ENCODE measurements around the gene COL28A1.
"Not testable (repeated sequence)": the region's sequence is repeated elsewhere in the genome, so short reads cannot be mapped to it uniquely, and the experiment has no call there.

Gene COL28A1

DNA sequence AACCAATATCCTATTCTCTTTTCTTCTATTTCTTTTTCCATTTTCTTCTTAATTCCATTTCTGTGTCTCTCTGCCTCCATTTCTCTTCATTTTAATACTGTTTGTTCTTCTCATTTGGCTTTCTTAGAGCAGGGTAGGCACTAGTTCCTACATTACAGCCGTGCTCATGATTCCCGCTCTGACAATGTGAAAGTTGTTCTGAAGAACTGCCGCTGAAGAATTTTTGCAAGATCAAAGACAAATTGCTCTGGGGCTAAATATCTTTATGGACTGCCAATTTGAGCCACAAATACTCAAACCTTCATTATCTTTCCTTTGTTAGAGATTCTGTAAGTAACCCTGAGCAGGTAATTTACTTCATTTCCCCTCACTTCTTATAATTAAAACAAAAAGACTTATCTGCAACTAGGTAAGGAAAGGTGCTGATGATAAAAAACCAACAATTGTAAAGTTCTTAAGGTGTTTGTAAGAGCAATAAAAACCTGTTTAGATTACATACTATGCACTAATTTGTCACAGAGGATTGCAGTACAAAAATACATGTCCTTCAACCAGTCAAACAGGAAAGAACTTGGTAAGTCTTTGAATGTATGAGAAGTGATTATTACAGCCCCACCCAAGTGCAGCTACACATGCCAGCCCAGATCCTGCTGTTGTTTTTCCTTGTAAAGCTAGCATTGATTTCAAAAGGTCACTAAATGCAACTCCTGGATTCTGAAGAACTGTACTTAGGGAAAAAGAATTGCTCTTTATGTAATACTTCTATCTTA, 127.5 kb downstream of the COL28A1 start:
- DNase-seq, result no peak

GRCh38 chr7:7405461-7405860, 130.2 kb downstream of the COL28A1 start:
- no peak for DNase-seq

DNA sequence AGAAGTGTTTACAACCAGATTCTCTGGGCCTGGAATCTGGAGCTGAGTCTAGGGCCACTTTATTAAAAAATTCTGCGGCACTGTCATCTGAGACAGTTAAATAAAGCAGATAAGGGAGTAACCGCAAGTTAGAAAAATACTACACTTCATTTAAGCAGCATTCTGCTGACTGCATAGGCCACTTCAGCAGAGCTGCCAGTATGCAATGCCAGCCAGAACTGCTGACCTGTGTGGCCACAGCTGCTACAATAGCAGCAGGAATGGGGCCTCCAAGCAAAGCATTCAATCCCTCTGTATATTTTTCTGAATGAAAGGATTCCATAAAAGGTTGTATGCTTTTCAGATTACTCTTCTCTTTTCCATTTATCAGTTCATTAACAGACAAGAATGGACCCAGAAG, 136.0 kb downstream of the COL28A1 start:
- no peak for DNase-seq

- no peak for DNase-seq
These were observed 139.9 kb downstream of the COL28A1 start for GRCh38 chr7:7395785-7396184.

- DNase-seq, result not testable (repeated sequence)
These were observed 147.5 kb downstream of the COL28A1 start for GRCh38 chr7:7388164-7388563.

- no peak for DNase-seq
These were observed 150.3 kb downstream of the COL28A1 start for GRCh38 chr7:7385421-7385820.

GRCh38 chr7:7384228-7384627, 151.4 kb downstream of the COL28A1 start:
- DNase-seq, result no peak

DNA sequence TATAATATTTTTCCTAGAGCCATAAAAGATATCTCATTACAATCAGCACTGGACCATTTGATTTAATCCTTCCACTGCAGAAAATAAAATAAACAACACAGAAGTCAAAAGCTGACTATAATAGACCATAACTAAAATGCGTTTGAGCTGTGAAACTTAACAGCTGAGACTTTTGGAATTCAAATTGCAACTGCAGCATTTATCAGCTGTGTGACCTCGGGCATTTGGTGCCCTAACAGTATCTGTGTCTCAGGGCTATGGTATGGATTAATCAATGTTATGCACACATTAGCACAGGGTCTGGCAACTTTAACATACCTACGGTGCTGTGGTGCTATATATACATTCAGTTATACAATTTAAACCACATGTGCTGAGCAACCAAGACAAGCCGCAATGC, 160.1 kb downstream of the COL28A1 start:
- DNase-seq, result no peak

DNA sequence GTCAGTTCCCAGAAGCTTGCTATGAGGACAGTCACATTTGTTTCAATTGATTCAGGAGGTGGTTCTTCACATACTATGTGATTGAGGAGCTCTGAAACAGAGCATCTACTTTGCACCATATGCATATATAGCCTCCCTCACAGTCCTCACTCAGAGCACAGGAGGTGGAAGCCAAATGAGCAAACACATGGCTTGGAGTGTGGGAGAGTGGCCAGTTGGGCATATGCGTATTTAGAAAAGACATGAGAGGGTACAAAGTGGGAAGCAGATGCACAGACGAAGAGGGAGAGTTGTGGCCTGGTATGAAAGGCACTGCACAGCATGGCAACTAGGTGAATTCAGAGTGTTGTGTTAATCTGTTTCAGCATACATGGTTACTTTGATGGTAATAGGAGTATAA, 165.6 kb downstream of the COL28A1 start:
- no peak for DNase-seq

- DNase-seq, result no peak
These were observed 166.5 kb downstream of the COL28A1 start for GRCh38 chr7:7369134-7369533.

GRCh38 chr7:7354674-7355073, 181.0 kb downstream of the COL28A1 start:
- no peak for DNase-seq

DNA sequence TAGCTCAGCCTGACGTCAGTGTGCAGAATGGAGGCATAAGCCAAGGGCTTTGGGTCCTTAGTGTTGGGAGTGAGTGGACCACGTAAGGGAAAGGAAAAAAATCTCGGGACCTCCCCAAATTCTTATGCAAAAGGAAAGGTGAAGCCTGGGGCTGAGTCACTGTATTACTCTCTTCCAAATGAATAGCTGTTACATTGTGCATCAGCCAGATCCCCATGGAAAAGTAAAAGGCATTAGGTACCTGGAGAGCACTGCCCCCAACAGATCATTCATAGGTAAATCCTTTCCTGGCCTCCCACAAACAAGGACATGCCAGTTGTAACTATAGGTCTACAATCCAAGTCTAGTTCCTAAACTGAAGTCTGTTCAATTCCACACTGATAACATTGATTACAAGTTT, 182.8 kb downstream of the COL28A1 start:
- DNase-seq, result no peak

DNA sequence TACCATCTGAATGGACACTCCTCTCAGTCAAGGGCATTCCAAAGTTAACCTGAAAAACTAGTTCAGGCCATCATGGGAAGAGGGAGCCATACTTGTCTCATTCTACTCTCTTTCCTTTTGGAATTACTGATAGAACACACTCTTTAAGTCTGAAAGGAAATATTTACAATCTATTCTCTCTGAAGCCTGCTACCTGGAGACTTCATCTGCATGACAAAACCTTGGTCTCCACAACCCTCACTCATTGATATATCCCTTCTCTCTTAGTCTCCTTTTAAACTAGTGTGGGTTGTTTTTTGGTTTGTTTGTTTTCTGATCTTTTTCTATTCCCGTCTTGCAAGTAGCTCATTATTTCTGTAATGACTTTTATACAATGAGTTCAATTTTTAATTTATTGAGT, 183.8 kb downstream of the COL28A1 start:
- no peak for DNase-seq

DNA sequence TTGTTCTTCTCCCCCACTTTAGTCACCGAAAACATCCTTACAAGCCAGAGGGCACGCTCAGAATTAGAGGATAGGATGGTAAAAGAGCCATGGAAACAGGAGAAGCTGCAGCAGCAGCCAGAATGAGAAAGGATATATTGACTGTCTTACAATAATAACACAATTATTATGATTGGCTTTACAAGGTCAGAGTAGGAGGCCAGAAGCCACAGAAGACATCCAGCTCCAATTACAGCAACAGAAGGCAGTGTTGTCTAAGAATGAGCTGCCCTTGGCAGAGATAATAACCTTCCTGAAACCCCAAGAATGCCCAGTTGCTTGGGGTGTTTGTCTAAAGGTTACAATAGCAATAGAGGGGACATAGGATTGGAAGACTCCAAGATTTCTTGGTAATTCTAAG, 184.5 kb downstream of the COL28A1 start:
- DNase-seq, result no peak

- DNase-seq, result no peak
These were observed 186.5 kb downstream of the COL28A1 start for GRCh38 chr7:7349156-7349555.

- DNase-seq, result no peak
These were observed 188.6 kb downstream of the COL28A1 start for GRCh38 chr7:7347045-7347444.

DNA sequence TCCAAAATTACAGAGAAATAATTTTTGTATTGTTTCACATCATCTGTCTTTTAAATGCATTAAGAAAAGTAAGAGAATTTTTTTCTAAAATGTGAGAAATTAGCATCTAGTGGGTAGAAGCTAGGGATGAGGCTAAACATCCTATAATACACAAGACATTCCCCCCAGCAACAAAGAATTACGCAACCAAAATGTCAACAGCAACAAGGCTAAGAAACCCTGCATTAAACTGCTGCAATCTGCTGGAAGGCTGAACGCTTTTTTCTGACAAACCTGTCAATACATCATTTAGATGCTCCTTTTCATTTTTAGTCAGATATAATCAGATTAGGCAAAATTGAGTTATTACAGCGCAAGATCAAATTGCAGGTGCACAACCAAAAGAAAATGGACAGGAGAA, 191.1 kb downstream of the COL28A1 start:
- DNase-seq, result no peak

DNA sequence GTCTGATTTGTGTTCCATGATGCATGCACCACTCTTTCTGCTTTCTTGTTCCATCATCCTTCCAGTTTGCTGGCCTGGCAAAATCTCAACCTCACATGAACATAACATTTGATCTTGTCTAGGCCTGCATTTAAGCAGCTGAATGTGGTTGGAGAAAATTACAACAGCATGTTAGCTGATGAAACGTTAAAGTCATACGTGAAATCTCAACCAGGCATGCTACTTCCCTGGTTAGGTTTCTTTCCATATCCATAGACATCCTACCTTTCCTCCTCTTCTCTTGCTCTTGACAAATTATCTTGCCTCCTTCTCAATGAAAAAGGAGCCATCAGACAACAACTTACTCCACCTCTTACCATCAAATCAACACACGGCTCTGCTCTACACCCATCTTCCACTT, 199.8 kb downstream of the COL28A1 start:
- DNase-seq, result no peak

GRCh38 chr7:7335215-7335614, 200.5 kb downstream of the COL28A1 start:
- no peak for DNase-seq

GRCh38 chr7:7333610-7334009, 202.1 kb downstream of the COL28A1 start:
- DNase-seq, result no peak

GRCh38 chr7:7331523-7331922, 204.2 kb downstream of the COL28A1 start:
- no peak for DNase-seq

GRCh38 chr7:7330997-7331396, 204.7 kb downstream of the COL28A1 start:
- DNase-seq, result no peak

GRCh38 chr7:7329326-7329725, 206.3 kb downstream of the COL28A1 start:
- DNase-seq, result no peak

DNA sequence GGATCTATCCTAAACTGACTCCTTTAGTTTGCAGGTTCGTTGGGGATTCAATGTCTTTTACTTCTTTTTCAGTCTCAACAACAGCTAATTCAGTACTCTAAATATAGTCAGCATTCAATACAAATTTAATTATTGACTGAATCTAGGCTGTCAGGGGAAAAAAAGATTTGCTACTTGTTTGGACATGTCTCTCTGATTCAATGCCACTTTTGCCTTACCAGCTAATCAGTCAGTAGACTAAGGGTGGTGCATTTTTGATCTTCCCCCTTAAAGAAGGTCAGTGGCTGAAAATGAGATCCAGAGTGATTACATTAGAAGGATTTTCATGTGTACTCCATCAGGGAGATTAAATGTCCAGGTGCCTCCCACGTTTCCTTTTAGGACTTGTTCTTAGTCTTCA, 208.2 kb downstream of the COL28A1 start:
- no peak for DNase-seq

GRCh38 chr7:7324698-7325097, 211.0 kb downstream of the COL28A1 start:
- DNase-seq, result no peak

All from activated T-cell treated with anti-CD3 and anti-CD28 coated beads, Interleukin-2, amount 50 U/mL, for 48 hours (primary cell).